SU-DHL-6 (cell line): ENCODE data around the gene ITGA2B.
"Not testable (repeated sequence)": the region's sequence is repeated elsewhere in the genome, so short reads cannot be mapped to it uniquely, and the experiment has no call there.

Experiments
- H2AFZ ChIP-seq: fragments of 200-600 bp; sonication (generic); 2 replicates; pipeline ENCODE4 v1.6.1; 2014; ENCODE audit warnings: low read depth, mild to moderate bottlenecking, moderate library complexity, mixed read lengths, antibody characterized with exemption, low read length; ENCODE audit not compliant: severe bottlenecking
- H3F3A ChIP-seq: fragments of 200-600 bp; shearing (Covaris generic); 2 replicates; pipeline ENCODE4 v1.6.0; 2016; ENCODE audit warnings: antibody characterized with exemption, mild to moderate bottlenecking; ENCODE audit not compliant: insufficient read depth
- H3K27ac ChIP-seq: fragments of 200-600 bp; sonication (generic); 2 replicates; pipeline ENCODE4 v1.5.1; 2016; ENCODE audit warnings: low read depth, mild to moderate bottlenecking, low read length, moderate library complexity, mixed read lengths
- H3K27me3 ChIP-seq: fragments of 200-600 bp; sonication (generic), shearing (Covaris generic); 2 replicates; pipeline ENCODE4 v1.6.0; 2014; ENCODE audit warnings: mild to moderate bottlenecking, low read length
- H3K36me3 ChIP-seq: fragments of 200-600 bp; sonication (generic); 2 replicates; pipeline ENCODE4 v1.6.1; 2014; ENCODE audit warnings: mild to moderate bottlenecking, low read length, mixed read lengths
- H3K4me2 ChIP-seq: fragments of 300-600, 200-600 bp; shearing (Covaris generic), sonication (generic); 2 replicates; pipeline ENCODE4 v1.6.0; 2014; ENCODE audit warnings: low read length, low read depth, mild to moderate bottlenecking; ENCODE audit not compliant: poor library complexity, severe bottlenecking
- H3K4me3 ChIP-seq: fragments of 200-600 bp; sonication (generic); 2 replicates; pipeline ENCODE4 v1.5.1; 2014; ENCODE audit warnings: antibody characterized with exemption, low read length, mild to moderate bottlenecking, mixed read lengths; ENCODE audit not compliant: insufficient read depth, poor library complexity, severe bottlenecking
- H3K79me2 ChIP-seq: fragments of 200-600 bp; sonication (generic); 2 replicates; pipeline ENCODE4 v1.6.1; 2014; ENCODE audit warnings: mild to moderate bottlenecking, low read length, moderate library complexity; ENCODE audit not compliant: insufficient read depth
- H3K9ac ChIP-seq: fragments of 200-600 bp; sonication (generic); 2 replicates; pipeline ENCODE4 v1.7.0; 2014; ENCODE audit warnings: mild to moderate bottlenecking, low read length
- H3K9me2 ChIP-seq: fragments of 200-600 bp; sonication (generic); replicated peaks from 2 replicates; pipeline ENCODE4 v1.6.1; 2014; ENCODE audit warnings: low read length; ENCODE audit not compliant: insufficient read depth
- H3K9me3 ChIP-seq: fragments of 200-600 bp; sonication (generic); 2 replicates; pipeline ENCODE4 v1.6.1; 2014; ENCODE audit warnings: low read length, mixed read lengths; ENCODE audit not compliant: insufficient read depth
- H4K20me1 ChIP-seq: fragments of 200-600 bp; sonication (generic); 2 replicates; pipeline ENCODE4 v1.6.1; 2014; ENCODE audit warnings: low read depth, mild to moderate bottlenecking, antibody characterized with exemption, low read length, moderate library complexity, mixed read lengths
- EZH2phosphoT487 ChIP-seq: fragments of 200-600 bp; sonication (generic), shearing (Covaris generic); conservative IDR thresholded peaks from 2 replicates; pipeline ENCODE4 v1.6.1; 2018; ENCODE audit warnings: mild to moderate bottlenecking, antibody characterized with exemption, low read length, moderate library complexity, mixed read lengths
- TF ChIP-seq, protein P1 (sequence below): fragments of 200-600 bp; sonication (generic); IDR thresholded peaks from one replicate; pipeline ENCODE4 v1.5.1; 2017; ENCODE audit warnings: antibody characterized with exemption, mild to moderate bottlenecking, low read length, moderate library complexity; ENCODE audit not compliant: insufficient read depth, poor library complexity, severe bottlenecking

The ITGA2B gene

DNA sequence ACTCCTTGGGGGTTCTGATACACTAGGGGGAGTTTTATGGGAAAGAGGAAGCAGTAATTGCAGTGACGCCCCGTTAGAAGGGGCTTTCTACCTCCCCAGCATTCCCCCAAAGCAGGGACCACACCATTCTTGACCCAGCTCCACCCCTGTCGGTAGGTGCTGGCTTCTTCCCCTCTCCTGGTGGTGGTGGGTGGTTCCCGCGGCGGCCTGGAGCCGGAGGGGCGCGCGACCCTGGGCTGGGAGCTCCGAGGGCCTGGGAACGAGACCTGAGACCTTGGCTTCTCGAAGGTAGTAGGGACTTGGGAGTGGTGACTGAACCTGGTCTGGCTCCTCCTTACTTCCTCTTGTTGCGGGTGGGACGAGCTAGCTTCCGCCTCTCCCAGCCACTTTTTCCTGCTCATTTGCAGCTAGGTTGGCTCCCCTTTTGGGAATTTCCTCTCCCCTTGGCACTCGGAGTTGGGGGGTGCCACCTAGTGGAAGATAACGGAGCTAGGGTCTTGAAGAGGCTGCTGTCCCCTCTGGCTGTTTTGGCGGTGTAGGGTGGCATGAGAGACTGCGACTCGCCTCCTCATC, 43.9 kb downstream of the ITGA2B start:
- H3K27ac ChIP-seq, result peak overlapping the region; percentile 97
- no peaks in the 10 kb centered on the region for H4K20me1 ChIP-seq

DNA sequence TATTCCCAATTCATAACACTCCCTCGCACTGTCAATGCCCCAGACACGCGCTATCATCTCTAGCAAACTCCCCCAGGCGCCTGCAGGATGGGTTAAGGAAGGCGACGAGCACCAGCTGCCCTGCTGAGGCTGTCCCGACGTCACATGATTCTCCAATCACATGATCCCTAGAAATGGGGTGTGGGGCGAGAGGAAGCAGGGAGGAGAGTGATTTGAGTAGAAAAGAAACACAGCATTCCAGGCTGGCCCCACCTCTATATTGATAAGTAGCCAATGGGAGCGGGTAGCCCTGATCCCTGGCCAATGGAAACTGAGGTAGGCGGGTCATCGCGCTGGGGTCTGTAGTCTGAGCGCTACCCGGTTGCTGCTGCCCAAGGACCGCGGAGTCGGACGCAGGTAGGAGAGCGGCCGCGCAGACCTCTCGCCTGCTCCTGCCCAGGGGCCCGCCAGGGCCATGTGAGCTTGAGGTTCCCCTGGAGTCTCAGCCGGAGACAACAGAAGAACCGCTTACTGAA, 44.5 kb downstream of the ITGA2B start, which contains the start of gene GRN:
Gene GRN, plus strand, starts transcription at position 364 of the 515 bp plus-strand sequence. CDS start 3,863 bp downstream, outside the sequence.
- TF ChIP-seq EZH2phosphoT487, result no peak
- TF ChIP-seq, protein P1, sequence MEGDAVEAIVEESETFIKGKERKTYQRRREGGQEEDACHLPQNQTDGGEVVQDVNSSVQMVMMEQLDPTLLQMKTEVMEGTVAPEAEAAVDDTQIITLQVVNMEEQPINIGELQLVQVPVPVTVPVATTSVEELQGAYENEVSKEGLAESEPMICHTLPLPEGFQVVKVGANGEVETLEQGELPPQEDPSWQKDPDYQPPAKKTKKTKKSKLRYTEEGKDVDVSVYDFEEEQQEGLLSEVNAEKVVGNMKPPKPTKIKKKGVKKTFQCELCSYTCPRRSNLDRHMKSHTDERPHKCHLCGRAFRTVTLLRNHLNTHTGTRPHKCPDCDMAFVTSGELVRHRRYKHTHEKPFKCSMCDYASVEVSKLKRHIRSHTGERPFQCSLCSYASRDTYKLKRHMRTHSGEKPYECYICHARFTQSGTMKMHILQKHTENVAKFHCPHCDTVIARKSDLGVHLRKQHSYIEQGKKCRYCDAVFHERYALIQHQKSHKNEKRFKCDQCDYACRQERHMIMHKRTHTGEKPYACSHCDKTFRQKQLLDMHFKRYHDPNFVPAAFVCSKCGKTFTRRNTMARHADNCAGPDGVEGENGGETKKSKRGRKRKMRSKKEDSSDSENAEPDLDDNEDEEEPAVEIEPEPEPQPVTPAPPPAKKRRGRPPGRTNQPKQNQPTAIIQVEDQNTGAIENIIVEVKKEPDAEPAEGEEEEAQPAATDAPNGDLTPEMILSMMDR, result no peak
- no peaks in the 10 kb centered on the region for H3K9me2 ChIP-seq
- H3K9ac ChIP-seq, result peak within 1 kb of the TSS; percentile 77
- H3K4me2 ChIP-seq, result peak within 1 kb of the TSS; percentile 88
- H3K79me2 ChIP-seq, result peaks cover 4% of the 10 kb centered on the region; the same call in 1 of the 2 replicates
- peak within 1 kb of the TSS; percentile 90 for H3K4me3 ChIP-seq
- no peaks in the 10 kb centered on the region for H3K9me3 ChIP-seq
- H3K36me3 ChIP-seq, result no peaks in the 10 kb centered on the region
- no peaks in the 10 kb centered on the region for H3K27me3 ChIP-seq
- peak within 1 kb of the TSS; percentile 97 for H3K27ac ChIP-seq
- H4K20me1 ChIP-seq, result no peaks in the 10 kb centered on the region
- peak within 1 kb of the TSS; percentile 36 for H2AFZ ChIP-seq
- H3F3A ChIP-seq, result peaks cover 37% of the 10 kb centered on the region

More for the DNA sequence above, 43.9 kb downstream of the ITGA2B start:
- Histone ChIP-seq H3K4me3 (peak overlapping the region; percentile 90), H3K79me2 (peaks cover 4% of the 10 kb centered on the region; the same call in 1 of the 2 replicates), H3K4me2 (peak overlapping the region; percentile 88), H3F3A (peaks cover 37% of the 10 kb centered on the region), H3K27me3 (no peaks in the 10 kb centered on the region), H2AFZ (peak overlapping the region; percentile 17), H3K9ac (peak overlapping the region; percentile 77), H3K9me2 (no peaks in the 10 kb centered on the region), H3K36me3 (no peaks in the 10 kb centered on the region), H3K9me3 (no peaks in the 10 kb centered on the region)
- no peak for TF ChIP-seq EZH2phosphoT487
- TF ChIP-seq, protein P1, result peak; percentile 83

DNA sequence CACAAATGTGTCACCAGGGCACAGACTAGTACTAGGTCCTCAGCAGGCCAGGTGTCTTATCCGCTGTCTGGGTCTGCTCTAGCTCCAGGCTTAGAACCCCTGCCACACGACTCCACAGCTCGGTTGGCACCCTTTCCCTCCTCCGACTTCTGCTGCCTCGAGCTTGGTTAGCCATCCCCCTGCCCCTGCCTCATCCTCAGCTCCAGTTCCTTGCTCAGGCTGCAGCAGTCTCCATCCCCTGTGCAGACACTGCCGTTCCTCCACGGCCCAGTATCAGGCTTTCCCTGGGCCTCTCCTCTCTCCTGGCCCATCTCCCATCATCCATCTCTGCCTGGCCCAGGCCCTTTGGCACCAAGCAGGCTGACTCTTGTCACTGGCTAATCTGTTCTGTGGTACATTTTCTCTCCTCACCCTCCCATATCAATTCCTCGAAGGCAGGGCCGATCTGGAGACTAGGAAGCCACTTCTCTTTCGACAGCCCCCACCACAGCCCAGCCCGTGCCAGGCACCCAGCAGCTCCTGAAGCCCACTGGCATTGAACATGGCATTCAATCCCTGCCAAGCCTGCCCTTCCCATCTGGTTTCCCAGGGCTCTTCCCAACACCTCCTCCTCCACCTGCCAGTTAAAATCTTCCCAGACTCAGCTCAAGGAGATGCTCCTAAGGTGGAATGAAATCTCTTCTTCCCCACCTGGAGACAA, 45.8 kb downstream of the ITGA2B start:
- Histone ChIP-seq H3K79me2 (peaks cover 4% of the 10 kb centered on the region; the same call in 1 of the 2 replicates), H3K9me3 (no peaks in the 10 kb centered on the region), H3K27me3 (no peaks in the 10 kb centered on the region), H3K4me3 (no peak overlapping the region), H2AFZ (no peak overlapping the region), H3K9ac (no peak overlapping the region), H3K36me3 (no peaks in the 10 kb centered on the region), H3F3A (peaks cover 29% of the 10 kb centered on the region), H3K4me2 (no peak overlapping the region), H3K27ac (no peak overlapping the region), H4K20me1 (no peaks in the 10 kb centered on the region), H3K9me2 (no peaks in the 10 kb centered on the region)
- TF ChIP-seq, protein P1, result no peak
- no peak for TF ChIP-seq EZH2phosphoT487

DNA sequence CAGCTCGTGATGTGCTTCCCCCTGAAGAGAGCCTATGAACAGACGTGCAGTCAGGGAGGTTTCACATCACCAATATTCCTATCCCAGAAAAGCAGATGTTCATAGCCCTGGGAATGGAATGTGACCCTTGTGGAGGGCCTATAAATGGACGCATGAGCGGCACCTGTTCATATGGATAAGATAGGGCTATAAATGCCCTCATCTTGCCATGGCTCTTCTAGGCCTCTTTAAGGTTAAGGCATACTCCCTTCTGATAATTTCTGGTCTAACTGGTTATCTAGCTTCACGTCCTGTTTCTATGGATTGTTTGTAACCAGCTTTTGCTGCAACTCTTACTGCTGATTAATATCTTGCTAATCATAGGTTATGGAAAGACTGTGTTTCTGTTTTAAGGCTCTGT, 48.9 kb downstream of the ITGA2B start:
- not testable (repeated sequence) for H3K27me3 ChIP-seq, H3K36me3 ChIP-seq, H4K20me1 ChIP-seq, H3K9me3 ChIP-seq, H3K9ac ChIP-seq, H3K4me3 ChIP-seq, H3F3A ChIP-seq, H3K4me2 ChIP-seq, H3K27ac ChIP-seq, H3K79me2 ChIP-seq, H3K9me2 ChIP-seq, H2AFZ ChIP-seq
